ENCODE measurements around the gene RMI1. TPM values are rescaled to one million over a fixed set of nuclear protein-coding genes. Genes with fewer than 3 reads are reported as not detected.

The RMI1 gene
- total and polyA plus RNA-seq, 10 of the 15 experiments (the other 5 are each of a cell fraction or from before 2014, with no cell fraction given), result 3.6 to 34.1 (median 16.1) TPM

- intact Hi-C loops (cut with micrococcal nuclease; ENCODE audit: unreplicated experiment), result no loop called here
- 57% methylated on average over 4 of the region's 4 CpGs for WGBS (ENCODE audit: insufficient coverage, insufficient replicate concordance, low lambda C conversion rate, missing lambda C conversion rate)
- ChIA-PET POLR2A (interaction anchor here (0.6 kb wide), 1 partner anchor 38 kb away, joined by 3 read pairs; no protein-coding TSS in a partner anchor), RAD21 (ENCODE audit: unreplicated experiment) (interaction anchor here (0.6 kb wide), 1 partner anchor 87 kb away, joined by 3 read pairs; no protein-coding TSS in a partner anchor), CTCF (no interaction called here), SMC1A (ENCODE audit: uncharacterized antibody, unreplicated experiment) (interaction anchor here (0.6 kb wide), 1 partner anchor 95 kb away, joined by 4 read pairs; no protein-coding TSS in a partner anchor)
- no peak for TF ChIP-seq GABPA (IDR thresholded peaks at IDR 0.05; ENCODE audit: low read depth)
- no peak for TF ChIP-seq TCF7 (IDR thresholded peaks at IDR 0.05; ENCODE audit: borderline replicate concordance)
- TF ChIP-seq LARP7 (IDR thresholded peaks at IDR 0.05), result no peak
- TF ChIP-seq ZNF217 (IDR thresholded peaks at IDR 0.05), result no peak
- no peak for TF ChIP-seq SPI1 (IDR thresholded peaks at IDR 0.05; ENCODE audit: borderline replicate concordance, insufficient read depth, low read depth, low read length)
- no peak for TF ChIP-seq JUND (IDR thresholded peaks at IDR 0.05; ENCODE audit: low read depth, low read length)
- TF ChIP-seq CHD2 (IDR thresholded peaks at IDR 0.05; ENCODE audit: borderline replicate concordance, low read depth, low read length), result no peak
- TF ChIP-seq RB1 (IDR thresholded peaks at IDR 0.05; ENCODE audit: borderline replicate concordance), result no peak
- TF ChIP-seq IRF5 (IDR thresholded peaks at IDR 0.05; ENCODE audit: borderline replicate concordance), result no peak
- TF ChIP-seq ZNF687 (IDR thresholded peaks at IDR 0.05), result no peak
- Histone ChIP-seq H2AFZ (ENCODE audit: control insufficient read depth, low read depth, low read length) (no peak overlapping the region), H3K4me2 (ENCODE audit: control insufficient read depth, insufficient read depth) (no peak overlapping the region), H4K20me1 (ENCODE audit: control insufficient read depth, insufficient read depth) (no peaks in the 10 kb centered on the region), H3K4me3 (no peak overlapping the region), H3K27ac (ENCODE audit: control insufficient read depth, insufficient read depth) (no peak overlapping the region), H3K9me3 (replicated peaks; ENCODE audit: control insufficient read depth, insufficient read depth, low read length) (no peaks in the 10 kb centered on the region), H3K4me1 (ENCODE audit: control insufficient read depth, insufficient read depth, low read length) (no peaks in the 10 kb centered on the region), H3K79me2 (ENCODE audit: control insufficient read depth, insufficient read depth, low read length) (no peaks in the 10 kb centered on the region), H3K27me3 (replicated peaks in 1 of 2; ENCODE audit: control insufficient read depth in 2 of 2, insufficient read depth in 2 of 2, low read length in 1 of 2) (no peaks in the 10 kb centered on the region), H3K36me3 (ENCODE audit: control insufficient read depth in 2 of 2, insufficient read depth in 2 of 2, low read length in 1 of 2) (no peaks in the 10 kb centered on the region), H3K9ac (ENCODE audit: control insufficient read depth, insufficient read depth, low read length) (no peak overlapping the region)
- ATAC-seq, result no peak
- FAIRE-seq, result no peak
- DNase-seq (ENCODE audit: low read depth, low spot score), result no peak
- BruUV-seq (replicated peaks), result no TSS peak
- in situ Hi-C loops (cut with MboI), result no loop called here
Measured at GRCh38 chr9:84024041-84024575, 43.5 kb downstream of the RMI1 start.
